ENCODE measurements around the gene ILRUN. TPM values are rescaled to one million over a fixed set of nuclear protein-coding genes. Genes with fewer than 3 reads are reported as not detected.

The ILRUN gene
- polyA plus RNA-seq, 1 of the 3 experiments (the other 2 are of a cell fraction), result 19.5 TPM

GRCh38 chr6:34745277-34746103 lies 48.9 kb upstream of the ILRUN start:
- H4K20me1 ChIP-seq (ENCODE audit: insufficient read depth), result no peaks in the 10 kb centered on the region
- H3K27ac ChIP-seq (ENCODE audit: low read depth in 2 of 2, low read length in 1 of 2), result peak overlapping the region in 1 of 2 experiments; percentile 47; a peak in 2 of 4 replicates
- H3K4me1 ChIP-seq (ENCODE audit: control insufficient read depth in 1 of 2, insufficient read depth in 2 of 2, low read depth in 1 of 2, low read length in 1 of 2), result no peaks in the 10 kb centered on the region
- H3K9ac ChIP-seq, result no peak overlapping the region
- H3K79me2 ChIP-seq (ENCODE audit: insufficient read depth), result no peaks in the 10 kb centered on the region
- no peak for DNase-seq
- no peaks in the 10 kb centered on the region for H3K27me3 ChIP-seq (ENCODE audit: insufficient read depth)
- H3K4me2 ChIP-seq, result 0 out of 2 replicates have a peak overlapping the region, but pooled peaks have one; percentile 54
- no peaks in the 10 kb centered on the region for H3K9me2 ChIP-seq
- WGBS (ENCODE audit: low lambda C conversion rate), result 60% methylated on average over 10 of the region's 10 CpGs
- ChIA-PET CTCF (interaction anchor here (1.1 kb wide), 1 partner anchor 8 kb away, joined by 3 read pairs; no protein-coding TSS in a partner anchor), POLR2A (interaction anchor here (1.2 kb wide), 1 partner anchor 46 kb away, joined by 3 read pairs; the partner anchor contains the start of gene BLTP3A)
- no peaks in the 10 kb centered on the region for H3K36me3 ChIP-seq (replicated peaks in 1 of 2; ENCODE audit: control insufficient read depth in 1 of 2, insufficient read depth in 2 of 2, low read length in 1 of 2)
- peaks cover 15% of the 10 kb centered on the region for H3F3A ChIP-seq (replicated peaks; ENCODE audit: insufficient read depth)
- no peak overlapping the region for H2AFZ ChIP-seq (ENCODE audit: low read depth)
- no peak overlapping the region for H3K4me3 ChIP-seq (ENCODE audit: low read depth in 2 of 2, low read length in 1 of 2)
- no peaks in the 10 kb centered on the region for H3K9me3 ChIP-seq
- TF ChIP-seq MEF2A (IDR thresholded peaks at IDR 0.05; ENCODE audit: borderline replicate concordance, low read depth), result no peak
- TF ChIP-seq TAF1 (IDR thresholded peaks at IDR 0.05; ENCODE audit: borderline replicate concordance, low read depth, low read length), result no peak
- TF ChIP-seq, protein P1, sequence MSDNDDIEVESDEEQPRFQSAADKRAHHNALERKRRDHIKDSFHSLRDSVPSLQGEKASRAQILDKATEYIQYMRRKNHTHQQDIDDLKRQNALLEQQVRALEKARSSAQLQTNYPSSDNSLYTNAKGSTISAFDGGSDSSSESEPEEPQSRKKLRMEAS (IDR thresholded peaks at IDR 0.05; ENCODE audit: low read depth), result 0 out of 2 replicates have a peak, but pooled peaks have one; percentile 32
- no peak for TF ChIP-seq RAD21 (IDR thresholded peaks at IDR 0.05; ENCODE audit: low read length)
- TF ChIP-seq, protein P2, sequence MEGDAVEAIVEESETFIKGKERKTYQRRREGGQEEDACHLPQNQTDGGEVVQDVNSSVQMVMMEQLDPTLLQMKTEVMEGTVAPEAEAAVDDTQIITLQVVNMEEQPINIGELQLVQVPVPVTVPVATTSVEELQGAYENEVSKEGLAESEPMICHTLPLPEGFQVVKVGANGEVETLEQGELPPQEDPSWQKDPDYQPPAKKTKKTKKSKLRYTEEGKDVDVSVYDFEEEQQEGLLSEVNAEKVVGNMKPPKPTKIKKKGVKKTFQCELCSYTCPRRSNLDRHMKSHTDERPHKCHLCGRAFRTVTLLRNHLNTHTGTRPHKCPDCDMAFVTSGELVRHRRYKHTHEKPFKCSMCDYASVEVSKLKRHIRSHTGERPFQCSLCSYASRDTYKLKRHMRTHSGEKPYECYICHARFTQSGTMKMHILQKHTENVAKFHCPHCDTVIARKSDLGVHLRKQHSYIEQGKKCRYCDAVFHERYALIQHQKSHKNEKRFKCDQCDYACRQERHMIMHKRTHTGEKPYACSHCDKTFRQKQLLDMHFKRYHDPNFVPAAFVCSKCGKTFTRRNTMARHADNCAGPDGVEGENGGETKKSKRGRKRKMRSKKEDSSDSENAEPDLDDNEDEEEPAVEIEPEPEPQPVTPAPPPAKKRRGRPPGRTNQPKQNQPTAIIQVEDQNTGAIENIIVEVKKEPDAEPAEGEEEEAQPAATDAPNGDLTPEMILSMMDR (IDR thresholded peaks at IDR 0.05), result no peak
- TF ChIP-seq RCOR1 (IDR thresholded peaks at IDR 0.05; ENCODE audit: low read length), result no peak
- TF ChIP-seq, protein P3, sequence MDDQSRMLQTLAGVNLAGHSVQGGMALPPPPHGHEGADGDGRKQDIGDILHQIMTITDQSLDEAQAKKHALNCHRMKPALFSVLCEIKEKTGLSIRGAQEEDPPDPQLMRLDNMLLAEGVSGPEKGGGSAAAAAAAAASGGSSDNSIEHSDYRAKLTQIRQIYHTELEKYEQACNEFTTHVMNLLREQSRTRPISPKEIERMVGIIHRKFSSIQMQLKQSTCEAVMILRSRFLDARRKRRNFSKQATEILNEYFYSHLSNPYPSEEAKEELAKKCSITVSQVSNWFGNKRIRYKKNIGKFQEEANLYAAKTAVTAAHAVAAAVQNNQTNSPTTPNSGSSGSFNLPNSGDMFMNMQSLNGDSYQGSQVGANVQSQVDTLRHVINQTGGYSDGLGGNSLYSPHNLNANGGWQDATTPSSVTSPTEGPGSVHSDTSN (IDR thresholded peaks at IDR 0.05), result peak; percentile 42
- TF ChIP-seq IRF3 (IDR thresholded peaks at IDR 0.05; ENCODE audit: low read depth, low read length), result no peak
- TF ChIP-seq SMC3 (IDR thresholded peaks at IDR 0.05; ENCODE audit: low read depth, low read length), result no peak
- TF ChIP-seq SIN3A (IDR thresholded peaks at IDR 0.05; ENCODE audit: borderline replicate concordance, low read depth, low read length), result no peak
- TF ChIP-seq RXRA (IDR thresholded peaks at IDR 0.05; ENCODE audit: borderline replicate concordance, low read depth), result no peak
- TF ChIP-seq EZH2phosphoT487 (IDR thresholded peaks at IDR 0.05; ENCODE audit: borderline replicate concordance, low read depth), result no peak
- TF ChIP-seq JUND (IDR thresholded peaks at IDR 0.05), result peak; percentile 76
- no peak for TF ChIP-seq ELF1 (IDR thresholded peaks at IDR 0.05)
- TF ChIP-seq USF2 (IDR thresholded peaks at IDR 0.05; ENCODE audit: borderline replicate concordance, low read depth, low read length), result no peak
- TF ChIP-seq EP300 (IDR thresholded peaks at IDR 0.05; ENCODE audit: borderline replicate concordance in 1 of 2, low read depth in 1 of 2, low read length in 1 of 2), result peak in 1 of 2 experiments; percentile 19; a peak in 1 of 4 replicates
- TF ChIP-seq ZBTB33 (IDR thresholded peaks at IDR 0.05; ENCODE audit: borderline replicate concordance, low read depth), result no peak
- TF ChIP-seq FOSL2 (IDR thresholded peaks at IDR 0.05; ENCODE audit: borderline replicate concordance, low read depth), result peak; percentile 69; the same call in 1 of the 2 replicates
- TF ChIP-seq NFIC (IDR thresholded peaks at IDR 0.05; ENCODE audit: borderline replicate concordance), result no peak; the same call in 1 of the 2 replicates
- no peak for TF ChIP-seq RFX5 (IDR thresholded peaks at IDR 0.05; ENCODE audit: low read length)
- TF ChIP-seq, protein P4, sequence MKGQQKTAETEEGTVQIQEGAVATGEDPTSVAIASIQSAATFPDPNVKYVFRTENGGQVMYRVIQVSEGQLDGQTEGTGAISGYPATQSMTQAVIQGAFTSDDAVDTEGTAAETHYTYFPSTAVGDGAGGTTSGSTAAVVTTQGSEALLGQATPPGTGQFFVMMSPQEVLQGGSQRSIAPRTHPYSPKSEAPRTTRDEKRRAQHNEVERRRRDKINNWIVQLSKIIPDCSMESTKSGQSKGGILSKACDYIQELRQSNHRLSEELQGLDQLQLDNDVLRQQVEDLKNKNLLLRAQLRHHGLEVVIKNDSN (IDR thresholded peaks at IDR 0.05; ENCODE audit: borderline replicate concordance, low read depth), result no peak
- TF ChIP-seq GATA2 (CRISPR knock-in tag; IDR thresholded peaks at IDR 0.05), result no peak
- no peak; the same call in 1 of the 2 replicates for TF ChIP-seq POLR2AphosphoS5 (IDR thresholded peaks at IDR 0.05; ENCODE audit: low read depth, low read length)
- TF ChIP-seq TCF12 (IDR thresholded peaks at IDR 0.05), result peak; percentile 34; the same call in 1 of the 2 replicates
- TF ChIP-seq YY1 (IDR thresholded peaks at IDR 0.05; ENCODE audit: low read depth), result no peak
